NT2/D1 (cell line): ENCODE measurements around the gene ECI1.

Experiments
- DNase-seq: peaks from one replicate; pipeline ENCODE4 v3.0.0-alpha.2; 2011; ENCODE audit warnings: low read depth, low spot score
- H3K27me3 ChIP-seq: 2 replicates; pipeline ENCODE4 v1.6.0; 2011; ENCODE audit warnings: mild to moderate bottlenecking; ENCODE audit not compliant: insufficient read length, insufficient read depth
- H3K36me3 ChIP-seq: 2 replicates; pipeline ENCODE4 v1.6.1; 2011; ENCODE audit warnings: mild to moderate bottlenecking, low read length, mixed read lengths; ENCODE audit not compliant: insufficient read depth, insufficient read length
- H3K4me1 ChIP-seq: 2 replicates; pipeline ENCODE4 v1.5.1; 2011; ENCODE audit not compliant: insufficient read depth, insufficient read length
- H3K4me3 ChIP-seq: 2 replicates; pipeline ENCODE4 v1.5.1; 2011; ENCODE audit warnings: low read depth; ENCODE audit not compliant: insufficient read length
- H3K9ac ChIP-seq: 2 replicates; pipeline ENCODE4 v1.6.0; 2011; ENCODE audit warnings: low read depth; ENCODE audit not compliant: insufficient read length
- H3K9me3 ChIP-seq: 2 replicates; pipeline ENCODE4 v1.5.1; 2011; ENCODE audit warnings: mild to moderate bottlenecking, low read length; ENCODE audit not compliant: insufficient read depth
- SUZ12 ChIP-seq: IDR thresholded peaks from 2 replicates; pipeline ENCODE4 v1.6.1; 2011; ENCODE audit not compliant: insufficient read length, insufficient read depth; ENCODE audit errors: extremely low read depth
- YY1 ChIP-seq: IDR thresholded peaks from 2 replicates; pipeline ENCODE4 v1.6.1; 2011; ENCODE audit not compliant: insufficient read length, insufficient read depth
- ZNF274 ChIP-seq: IDR thresholded peaks from 2 replicates; pipeline ENCODE4 v1.6.1; 2011; ENCODE audit warnings: mild to moderate bottlenecking, low read depth, low read length

Gene ECI1

DNA sequence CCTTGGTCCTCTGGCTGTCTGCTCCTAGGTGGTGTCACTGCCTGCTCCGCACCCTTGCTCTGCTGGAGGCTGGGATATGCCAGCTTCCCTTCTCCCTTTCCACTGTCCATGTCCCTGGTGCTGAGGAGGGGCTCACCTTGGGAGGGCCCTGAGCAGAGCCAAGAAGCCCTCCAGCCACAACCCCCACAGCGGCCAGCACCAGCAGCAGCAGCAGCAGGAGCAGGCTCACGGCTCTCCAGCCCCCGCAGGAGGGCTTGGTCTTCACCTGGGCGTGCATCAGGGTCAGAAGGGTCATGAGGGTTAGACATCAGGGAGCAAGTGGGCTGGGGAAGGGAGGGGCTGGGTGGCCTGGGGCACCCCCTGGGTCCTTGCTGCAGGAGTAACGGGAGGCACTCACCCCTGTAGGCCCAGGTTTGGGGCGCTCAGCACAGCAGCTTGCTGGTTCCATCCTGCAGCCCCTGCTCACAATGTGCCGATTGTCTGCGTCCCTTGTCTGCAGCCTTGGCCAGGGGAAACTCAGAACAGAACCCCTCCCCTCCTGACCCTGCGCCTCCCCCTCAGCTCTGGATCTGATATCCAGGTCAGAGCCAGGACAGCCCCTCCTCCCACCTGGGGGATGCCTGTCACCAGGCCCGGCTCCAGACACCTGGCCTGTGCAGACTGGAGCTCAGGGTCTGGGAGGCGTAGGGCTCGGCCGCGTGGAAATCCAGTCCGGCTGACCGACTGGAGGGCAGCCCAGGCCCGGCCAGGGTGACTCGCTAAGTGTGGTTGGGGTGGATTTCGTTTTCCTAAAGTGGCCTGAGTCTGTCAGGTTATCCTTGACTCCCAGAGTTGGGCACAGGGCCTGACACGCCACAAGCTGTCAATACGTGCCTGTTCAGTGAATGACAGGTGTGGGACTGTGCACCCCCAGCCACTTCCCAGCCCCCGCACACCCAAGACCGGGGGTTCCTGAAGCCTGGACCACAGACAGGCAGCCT lies 40.7 kb downstream of the ECI1 start, which contains the start of gene BRICD5:
TSS of gene BRICD5 (minus strand) at position 478 of the 980 bp plus-strand sequence. CDS start at position 448, 30 bp downstream.
- H3K4me3 ChIP-seq, result no peak within 1 kb of the TSS
- TF ChIP-seq SUZ12 (no peak), ZNF274 (no peak), YY1 (no peak)

DNA sequence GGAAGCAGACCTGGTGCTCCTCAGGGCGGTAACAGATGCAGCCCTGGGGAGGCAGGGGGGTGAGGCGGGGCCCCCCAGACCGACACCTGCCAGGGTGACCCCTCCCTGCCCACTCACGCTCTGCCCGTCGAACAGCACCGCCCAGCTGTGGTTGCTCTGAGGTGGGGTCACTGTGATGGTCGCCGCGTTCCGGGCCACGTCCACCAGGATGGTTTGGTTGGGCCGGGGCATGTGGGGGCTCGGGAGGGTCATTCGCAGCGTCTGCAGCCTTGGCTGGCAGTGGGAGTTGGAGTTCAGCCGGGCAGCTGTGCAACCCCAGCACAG lies 41.4 kb downstream of the ECI1 start:
- H3K9ac ChIP-seq, result peak overlapping the region; percentile 51
- DNase-seq, result no peak
- H3K9me3 ChIP-seq, result no peaks in the 10 kb centered on the region
- peaks cover 76% of the 10 kb centered on the region for H3K36me3 ChIP-seq
- TF ChIP-seq YY1 (no peak), SUZ12 (no peak), ZNF274 (no peak)
- no peaks in the 10 kb centered on the region for H3K27me3 ChIP-seq
- H3K4me3 ChIP-seq, result no peak overlapping the region
- H3K4me1 ChIP-seq, result peaks cover 36% of the 10 kb centered on the region

More for the DNA sequence above, 40.7 kb downstream of the ECI1 start, which contains the start of gene BRICD5:
- Histone ChIP-seq H3K4me1 (peaks cover 36% of the 10 kb centered on the region), H3K27me3 (no peaks in the 10 kb centered on the region), H3K36me3 (peaks cover 76% of the 10 kb centered on the region), H3K9me3 (no peaks in the 10 kb centered on the region), H3K9ac (peak within 1 kb of the TSS; percentile 51)
- DNase-seq, result no peak

DNA sequence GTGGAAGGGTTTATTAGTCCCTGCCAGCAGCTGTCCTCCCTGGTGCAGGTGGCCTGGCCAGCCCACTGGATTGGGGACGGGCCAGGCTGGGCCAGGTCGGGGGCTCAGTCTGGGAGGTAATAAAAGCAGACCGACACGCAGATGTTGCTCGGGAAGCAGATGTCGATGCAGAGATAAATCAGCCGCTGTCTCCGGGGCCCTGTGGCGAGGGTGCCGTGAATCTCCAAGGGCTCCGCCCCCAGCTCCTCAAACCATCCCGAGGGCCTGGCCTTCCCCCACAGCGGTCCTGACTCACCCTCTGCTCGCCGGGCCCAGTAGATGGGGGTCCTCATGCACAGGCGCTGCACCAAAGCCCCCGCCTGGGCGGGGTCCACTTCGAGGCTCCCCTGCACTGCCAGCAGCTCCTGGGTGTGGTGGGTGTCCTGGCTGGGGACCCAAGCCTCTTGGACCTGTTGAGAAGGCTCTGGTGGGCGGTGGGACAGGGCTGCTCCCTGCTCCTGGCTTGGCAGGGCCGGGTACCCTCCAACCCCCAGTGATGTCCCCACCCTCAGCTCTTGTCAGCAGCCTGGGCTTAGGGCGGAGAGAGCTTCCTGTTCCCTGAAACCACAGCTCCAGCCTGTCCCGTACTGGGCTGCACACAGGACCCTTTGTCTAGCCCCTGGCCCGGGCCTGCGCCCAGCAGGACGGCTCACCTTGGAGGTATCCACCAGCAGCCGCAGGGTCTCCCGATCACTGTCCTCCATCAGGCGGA lies 42.0 kb downstream of the ECI1 start:
- no peak overlapping the region for H3K4me3 ChIP-seq
- H3K9me3 ChIP-seq, result no peaks in the 10 kb centered on the region
- H3K4me1 ChIP-seq, result peaks cover 36% of the 10 kb centered on the region
- no peak for DNase-seq
- H3K36me3 ChIP-seq, result peaks cover 76% of the 10 kb centered on the region
- no peaks in the 10 kb centered on the region for H3K27me3 ChIP-seq
- peak overlapping the region; percentile 35 for H3K9ac ChIP-seq
- TF ChIP-seq ZNF274 (no peak), YY1 (no peak), SUZ12 (no peak)

DNA sequence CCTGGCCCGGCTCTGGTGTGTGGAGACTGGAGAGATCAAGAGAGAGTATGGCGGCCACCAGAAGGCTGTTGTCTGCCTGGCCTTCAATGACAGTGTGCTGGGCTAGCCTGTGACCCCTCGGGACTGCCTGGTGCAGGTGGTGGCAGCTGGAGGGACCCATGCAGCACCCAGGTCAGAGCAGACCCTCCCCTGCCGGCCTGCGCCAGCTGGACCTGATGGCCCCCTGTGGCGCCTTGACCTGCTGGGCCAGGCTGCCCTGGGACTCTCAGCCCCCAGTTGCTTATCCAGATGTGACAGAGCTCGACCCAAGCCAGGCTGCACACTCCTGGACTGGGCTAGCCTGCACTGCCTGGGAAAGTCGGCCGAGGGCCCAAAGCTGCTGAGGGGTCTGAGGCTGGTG lies 42.6 kb downstream of the ECI1 start:
- no peak for TF ChIP-seq YY1
- no peak for TF ChIP-seq ZNF274
- no peak for TF ChIP-seq SUZ12
- H3K9me3 ChIP-seq, result no peaks in the 10 kb centered on the region

DNA sequence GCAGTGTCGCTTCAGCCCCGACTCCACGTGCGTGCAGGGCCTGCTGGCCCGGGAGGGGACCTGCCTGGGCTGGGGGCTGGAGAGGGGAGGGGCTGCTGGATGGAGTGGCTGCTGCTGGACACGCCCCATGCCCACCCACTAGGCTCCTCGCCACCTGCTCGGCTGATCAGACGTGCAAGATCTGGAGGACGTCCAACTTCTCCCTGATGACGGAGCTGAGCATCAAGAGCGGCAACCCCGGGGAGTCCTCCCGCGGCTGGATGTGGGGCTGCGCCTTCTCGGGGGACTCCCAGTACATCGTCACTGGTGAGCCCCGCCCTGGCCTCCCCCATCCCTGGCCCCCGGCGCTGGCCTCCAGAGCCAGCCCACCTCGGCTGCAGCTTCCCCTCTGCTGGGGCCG lies 43.1 kb downstream of the ECI1 start:
- no peak overlapping the region for H3K4me3 ChIP-seq
- H3K27me3 ChIP-seq, result no peaks in the 10 kb centered on the region
- H3K9me3 ChIP-seq, result no peaks in the 10 kb centered on the region
- TF ChIP-seq YY1 (no peak), SUZ12 (no peak), ZNF274 (no peak)
- no peak overlapping the region for H3K9ac ChIP-seq
- H3K4me1 ChIP-seq, result peaks cover 36% of the 10 kb centered on the region
- no peak for DNase-seq
- peaks cover 71% of the 10 kb centered on the region for H3K36me3 ChIP-seq

More for the DNA sequence above, 42.6 kb downstream of the ECI1 start:
- Histone ChIP-seq H3K4me3 (no peak overlapping the region), H3K9ac (no peak overlapping the region), H3K36me3 (peaks cover 76% of the 10 kb centered on the region), H3K27me3 (no peaks in the 10 kb centered on the region), H3K4me1 (peaks cover 36% of the 10 kb centered on the region)
- DNase-seq, result no peak

DNA sequence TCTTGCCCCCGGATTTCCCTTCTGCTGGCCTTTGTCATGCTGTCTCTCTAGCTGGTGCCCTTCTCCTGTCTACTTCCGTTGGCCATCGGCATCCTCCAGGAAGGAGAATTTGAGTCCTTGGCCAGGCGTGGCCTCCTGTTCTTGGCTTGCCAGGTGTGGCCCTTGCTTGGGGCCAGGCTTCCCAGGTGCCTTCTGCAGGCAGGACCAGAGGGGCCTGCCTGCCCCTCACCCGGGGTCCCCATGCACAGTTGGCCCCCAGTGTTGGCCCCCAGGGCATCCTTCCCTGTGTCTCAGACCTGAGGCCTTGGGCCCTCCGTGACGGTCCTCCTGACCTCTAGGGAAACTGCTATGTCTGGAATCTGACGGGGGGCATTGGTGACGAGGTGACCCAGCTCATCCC lies 43.5 kb downstream of the ECI1 start:
- Histone ChIP-seq H3K4me1 (peaks cover 33% of the 10 kb centered on the region), H3K4me3 (no peak overlapping the region), H3K9me3 (no peaks in the 10 kb centered on the region), H3K36me3 (peaks cover 67% of the 10 kb centered on the region), H3K27me3 (no peaks in the 10 kb centered on the region), H3K9ac (no peak overlapping the region)
- TF ChIP-seq ZNF274 (no peak), YY1 (no peak), SUZ12 (no peak)
- DNase-seq, result no peak

DNA sequence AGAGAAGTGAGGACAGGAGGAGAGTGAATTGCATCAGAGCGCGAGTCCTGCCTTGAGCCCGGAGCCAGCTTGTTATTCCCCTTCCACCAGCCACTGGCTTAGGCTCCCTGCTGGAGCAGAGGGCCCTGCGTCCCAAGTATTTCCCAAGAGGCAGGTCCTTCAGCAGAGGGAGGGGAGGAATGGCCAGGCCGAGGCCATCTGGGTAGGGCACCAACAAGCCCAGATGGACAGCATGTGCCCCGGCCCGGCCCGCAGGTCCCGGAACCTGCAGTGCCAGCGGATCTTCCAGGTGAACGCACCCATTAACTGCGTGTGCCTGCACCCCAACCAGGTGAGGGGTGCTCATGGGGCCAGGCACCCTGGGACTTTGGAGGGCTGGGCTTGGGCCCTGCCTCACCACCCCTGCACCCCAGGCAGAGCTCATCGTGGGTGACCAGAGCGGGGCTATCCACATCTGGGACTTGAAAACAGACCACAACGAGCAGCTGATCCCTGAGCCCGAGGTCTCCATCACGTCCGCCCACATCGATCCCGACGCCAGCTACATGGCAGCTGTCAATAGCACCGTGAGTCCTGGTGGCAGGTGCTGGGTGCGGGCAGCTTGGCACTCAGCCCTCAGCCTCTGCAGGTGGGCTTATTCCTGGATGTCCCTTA lies 44.5 kb downstream of the ECI1 start:
- TF ChIP-seq YY1, result no peak
- no peak for TF ChIP-seq SUZ12
- no peak for TF ChIP-seq ZNF274
- Histone ChIP-seq H3K27me3 (no peaks in the 10 kb centered on the region), H3K9me3 (no peaks in the 10 kb centered on the region), H3K4me1 (peaks cover 24% of the 10 kb centered on the region), H3K9ac (peak overlapping the region; percentile 27), H3K4me3 (no peak overlapping the region), H3K36me3 (peaks cover 57% of the 10 kb centered on the region)
- no peak for DNase-seq
